OCI-LY3 (cell line): ENCODE measurements around the gene SF3B1.

Source experiments
- H2AFZ ChIP-seq: fragments of 200-600, 300-600 bp; shearing (Covaris generic); 2 replicates; pipeline ENCODE4 v1.6.0; 2014; ENCODE audit warnings: antibody characterized with exemption, low read depth, low read length
- H3K27ac ChIP-seq: fragments of 200-600, 300-600 bp; sonication (generic); 2 replicates; pipeline ENCODE4 v1.5.1; 2014; ENCODE audit warnings: mild to moderate bottlenecking, low read length, moderate library complexity, mixed read lengths
- H3K27me3 ChIP-seq: fragments of 200-600, 300-600 bp; sonication (generic); 2 replicates; pipeline ENCODE4 v1.6.1; 2014; ENCODE audit warnings: low read depth, low read length, mixed read lengths
- H3K36me3 ChIP-seq: fragments of 200-600, 300-600 bp; sonication (generic); replicated peaks from 2 replicates; pipeline ENCODE3; 2014; ENCODE audit warnings: low read depth, low read length, mixed read lengths
- H3K4me1 ChIP-seq: fragments of 300-600, 200-600 bp; sonication (generic); 2 replicates; pipeline ENCODE4 v1.6.1; 2014; ENCODE audit warnings: low read length, mixed read lengths
- H3K4me2 ChIP-seq: fragments of 200-600, 300-600 bp; sonication (generic); 2 replicates; pipeline ENCODE4 v1.6.1; 2014; ENCODE audit warnings: low read length, mixed read lengths
- H3K4me3 ChIP-seq: fragments of 300-600, 200-600 bp; sonication (generic); 2 replicates; pipeline ENCODE4 v1.5.1; 2014; ENCODE audit warnings: antibody characterized with exemption, mild to moderate bottlenecking, low read length, moderate library complexity
- H3K79me2 ChIP-seq: fragments of 300-600, 200-600 bp; shearing (Covaris generic); 2 replicates; pipeline ENCODE4 v1.6.1; 2014; ENCODE audit warnings: mild to moderate bottlenecking, low read length, mixed read lengths
- H3K9ac ChIP-seq: fragments of 300-600, 200-600 bp; shearing (Covaris generic); 2 replicates; pipeline ENCODE4 v1.6.0; 2014; ENCODE audit warnings: mild to moderate bottlenecking, low read length, moderate library complexity
- H3K9me3 ChIP-seq: fragments of 200-600, 300-600 bp; shearing (Covaris generic); 2 replicates; pipeline ENCODE4 v1.6.1; 2014; ENCODE audit warnings: low read length, mixed read lengths; ENCODE audit not compliant: insufficient read depth
- H4K20me1 ChIP-seq: fragments of 200-600, 300-600 bp; sonication (generic); 2 replicates; pipeline ENCODE4 v1.6.1; 2016; ENCODE audit warnings: low read length, mixed read lengths; ENCODE audit not compliant: insufficient read depth
- CTCF ChIP-seq: fragments of 200-600, 300-600 bp; sonication (generic); IDR thresholded peaks from 2 replicates; pipeline ENCODE4 v1.5.1; 2014; ENCODE audit warnings: antibody characterized with exemption, low read length, low read depth
- EZH2phosphoT487 ChIP-seq: fragments of 200-600 bp; shearing (Covaris generic); IDR thresholded peaks from 2 replicates; pipeline ENCODE4 v1.6.1; 2018; ENCODE audit warnings: antibody characterized with exemption, mixed run types, low read depth

The SF3B1 gene

GRCh38 chr2:197405582-197405981, 29.2 kb downstream of the SF3B1 start:
- Histone ChIP-seq H3K4me1 (no peaks in the 10 kb centered on the region), H3K4me3 (no peak overlapping the region), H2AFZ (no peak overlapping the region), H3K79me2 (peaks cover under 1% of the 10 kb centered on the region), H3K9me3 (no peaks in the 10 kb centered on the region), H3K27me3 (no peaks in the 10 kb centered on the region), H3K27ac (no peak overlapping the region), H3K9ac (no peak overlapping the region), H4K20me1 (0 out of 2 replicates have a peak, but pooled peaks cover 3% of the 10 kb centered on the region), H3K36me3 (peaks cover 67% of the 10 kb centered on the region), H3K4me2 (no peak overlapping the region)
- TF ChIP-seq EZH2phosphoT487, result no peak
- TF ChIP-seq CTCF, result no peak

GRCh38 chr2:197399887-197400540, 34.8 kb downstream of the SF3B1 start:
- H3K36me3 ChIP-seq, result peaks cover 77% of the 10 kb centered on the region
- 0 out of 2 replicates have a peak, but pooled peaks cover 3% of the 10 kb centered on the region for H4K20me1 ChIP-seq
- no peak overlapping the region for H3K4me3 ChIP-seq
- no peaks in the 10 kb centered on the region for H3K79me2 ChIP-seq
- no peak overlapping the region for H3K4me2 ChIP-seq
- H3K9ac ChIP-seq, result no peak overlapping the region
- no peaks in the 10 kb centered on the region for H3K27me3 ChIP-seq
- no peaks in the 10 kb centered on the region for H3K4me1 ChIP-seq
- no peak for TF ChIP-seq CTCF
- TF ChIP-seq EZH2phosphoT487, result no peak
- H2AFZ ChIP-seq, result no peak overlapping the region
- H3K9me3 ChIP-seq, result no peaks in the 10 kb centered on the region
- H3K27ac ChIP-seq, result no peak overlapping the region

GRCh38 chr2:197398913-197399312, 35.9 kb downstream of the SF3B1 start:
- Histone ChIP-seq H4K20me1 (0 out of 2 replicates have a peak, but pooled peaks cover 3% of the 10 kb centered on the region), H3K27me3 (no peaks in the 10 kb centered on the region), H3K79me2 (no peaks in the 10 kb centered on the region), H3K4me2 (no peak overlapping the region), H3K4me3 (no peak overlapping the region), H3K36me3 (peaks cover 79% of the 10 kb centered on the region), H3K4me1 (no peaks in the 10 kb centered on the region), H3K27ac (no peak overlapping the region), H3K9ac (no peak overlapping the region), H3K9me3 (no peaks in the 10 kb centered on the region), H2AFZ (no peak overlapping the region)
- TF ChIP-seq CTCF (no peak), EZH2phosphoT487 (no peak)

GRCh38 chr2:197391220-197391717, 43.6 kb downstream of the SF3B1 start:
- Histone ChIP-seq H3K79me2 (no peaks in the 10 kb centered on the region), H3K4me2 (no peak overlapping the region), H2AFZ (no peak overlapping the region), H3K4me1 (no peaks in the 10 kb centered on the region), H3K27ac (no peak overlapping the region), H3K4me3 (no peak overlapping the region), H4K20me1 (no peaks in the 10 kb centered on the region), H3K9ac (no peak overlapping the region), H3K36me3 (peaks cover 59% of the 10 kb centered on the region), H3K27me3 (no peaks in the 10 kb centered on the region), H3K9me3 (no peaks in the 10 kb centered on the region)
- no peak for TF ChIP-seq EZH2phosphoT487
- no peak for TF ChIP-seq CTCF
